Cardiac muscle cell (in vitro differentiated cells and primary cell): ENCODE measurements around the gene SCGB2B2. TPM values are rescaled to one million over a fixed set of nuclear protein-coding genes. Genes with fewer than 3 reads are reported as not detected.

Experiments used
- DNase-seq, 2 donors: peaks; one replicate each; pipeline versions ENCODE4 v3.0.0 to v3.0.0-alpha.2; 2010 to 2017; ENCODE audit warnings: low read depth in 1 of 2, low spot score in 1 of 2
- H3K27ac ChIP-seq: fragments of 200-600 bp; sonication (generic); 2 replicates; pipeline ENCODE4 v1.5.1; 2016
- H3K27me3 ChIP-seq: fragments of 200-600 bp; sonication (generic); 2 replicates; pipeline ENCODE4 v1.6.0; 2016; ENCODE audit warnings: control low read depth
- H3K36me3 ChIP-seq: fragments of 200-600 bp; sonication (generic); 2 replicates; pipeline ENCODE4 v1.5.1; 2016; ENCODE audit warnings: control low read depth
- H3K4me1 ChIP-seq: fragments of 200-600 bp; sonication (generic); 2 replicates; pipeline ENCODE4 v1.8.1; 2017; ENCODE audit warnings: low read depth, mild to moderate bottlenecking, mixed run types
- H3K4me3 ChIP-seq: fragments of 200-600 bp; sonication (generic); 2 replicates; pipeline ENCODE4 v1.5.1; 2016; ENCODE audit warnings: mild to moderate bottlenecking
- H3K9me3 ChIP-seq: fragments of 200-600 bp; sonication (generic); 2 replicates; pipeline ENCODE4 v1.5.1; 2017; ENCODE audit warnings: low read depth, mild to moderate bottlenecking, control low read depth
- CTCF ChIP-seq: IDR thresholded peaks from 2 replicates; pipeline ENCODE4 v1.5.1; 2012; ENCODE audit warnings: low read depth, mild to moderate bottlenecking, low read length
- polyA plus RNA-seq: library from polyadenylated mRNA; unstranded; fragments of >200 nt; fragmentation: Nextera tagmentation; extraction: Ambion mirVana; gene quantifications from 2 replicates; pipeline ENCODE4 v1.2.1, GENCODE V29; 2016
- total RNA-seq: library from RNA; depleted of rRNA; stranded (reverse); fragments of >200 nt; gene quantifications from 2 replicates; pipeline ENCODE4 v1.2.3, GENCODE V29; 2016

The SCGB2B2 gene
- total and polyA plus RNA-seq, 2 experiments from 2014 or later, result 0.23 to 0.27 TPM

DNA sequence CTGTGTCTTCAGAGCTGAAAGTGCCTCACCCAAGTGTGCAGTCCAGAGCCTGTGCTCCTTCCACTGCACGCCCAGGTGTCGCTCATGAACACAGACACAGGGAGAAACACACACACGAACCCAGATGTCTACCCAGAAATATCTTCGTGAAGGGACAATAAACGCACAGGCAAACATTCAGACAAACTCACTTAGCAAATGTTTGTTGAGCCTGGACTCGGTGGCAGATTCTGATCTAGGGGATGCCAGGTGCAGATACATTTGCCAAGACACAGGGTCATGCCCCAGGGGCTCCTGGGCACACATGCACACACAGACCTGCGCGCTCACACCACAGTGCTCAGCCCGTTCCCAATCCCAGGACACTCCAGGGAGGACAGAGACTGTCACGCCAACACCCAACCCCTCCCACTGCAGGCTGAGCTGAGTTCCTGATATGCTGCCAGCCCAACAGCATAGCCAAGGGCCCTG is 31.9 kb downstream of the SCGB2B2 start:
- Histone ChIP-seq H3K9me3 (no peaks in the 10 kb centered on the region), H3K4me3 (no peak overlapping the region), H3K27ac (no peak overlapping the region), H3K36me3 (no peaks in the 10 kb centered on the region), H3K4me1 (no peaks in the 10 kb centered on the region), H3K27me3 (no peaks in the 10 kb centered on the region)
- no peak for TF ChIP-seq CTCF
- no peak for DNase-seq

DNA sequence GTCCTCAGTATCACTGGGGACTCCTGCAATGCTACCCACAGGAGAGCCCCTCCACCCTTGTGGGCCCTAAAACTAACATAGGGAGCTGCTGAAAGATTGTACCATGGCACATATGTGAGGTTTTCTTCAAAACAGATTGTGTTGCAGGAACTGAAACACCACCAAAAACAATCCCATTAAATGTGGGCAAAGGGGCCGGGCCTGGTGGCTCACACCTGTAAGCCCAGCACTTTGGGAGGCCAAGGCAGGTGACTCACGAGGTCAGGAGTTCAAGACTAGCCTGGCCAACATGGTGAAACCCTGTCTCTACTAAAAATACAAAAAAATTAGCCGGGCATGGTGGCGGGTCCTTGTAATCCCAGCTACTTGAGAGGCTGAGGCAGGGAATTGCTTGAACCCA is 34.7 kb downstream of the SCGB2B2 start:
- no peak overlapping the region for H3K27ac ChIP-seq
- H3K4me3 ChIP-seq, result no peak overlapping the region
- no peak for DNase-seq
- H3K4me1 ChIP-seq, result no peaks in the 10 kb centered on the region
- H3K36me3 ChIP-seq, result no peaks in the 10 kb centered on the region
- H3K9me3 ChIP-seq, result no peaks in the 10 kb centered on the region
- TF ChIP-seq CTCF, result no peak
- no peaks in the 10 kb centered on the region for H3K27me3 ChIP-seq

DNA sequence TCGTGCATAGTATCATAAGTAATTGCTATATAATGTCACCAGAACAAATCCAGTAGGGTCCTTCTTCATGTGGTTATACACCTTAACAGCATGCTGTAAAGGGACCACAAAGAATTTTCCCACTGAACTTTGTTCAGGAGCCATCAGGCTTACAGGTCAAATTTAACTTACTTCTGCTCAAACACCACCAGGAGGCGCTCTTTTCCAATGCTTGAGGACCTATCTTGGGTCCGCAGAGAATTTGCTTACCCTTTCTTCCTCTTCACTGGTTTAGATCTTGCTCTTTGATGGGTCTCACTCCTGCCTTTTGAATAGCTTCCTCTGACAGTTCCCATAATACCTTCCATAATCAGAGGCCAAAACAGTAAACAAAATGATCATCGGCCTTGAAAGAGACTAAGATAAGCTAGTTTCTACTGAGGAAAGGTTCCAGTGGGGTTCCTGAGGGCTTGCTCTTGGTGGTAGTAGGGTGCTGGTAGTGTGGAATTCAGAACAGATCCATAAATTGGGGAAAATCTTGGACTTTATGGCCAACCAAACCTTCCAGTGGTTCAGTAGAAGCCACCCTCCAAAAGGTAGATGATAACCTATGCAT is 37.4 kb downstream of the SCGB2B2 start:
- DNase-seq, result peak; percentile 58 to 79
- no peak overlapping the region for H3K4me3 ChIP-seq
- no peaks in the 10 kb centered on the region for H3K36me3 ChIP-seq
- no peaks in the 10 kb centered on the region for H3K4me1 ChIP-seq
- TF ChIP-seq CTCF, result peak; percentile 77
- H3K27me3 ChIP-seq, result no peaks in the 10 kb centered on the region
- H3K27ac ChIP-seq, result no peak overlapping the region
- H3K9me3 ChIP-seq, result no peaks in the 10 kb centered on the region

- Histone ChIP-seq H3K27ac (no peak overlapping the region), H3K36me3 (no peaks in the 10 kb centered on the region), H3K9me3 (no peaks in the 10 kb centered on the region), H3K4me1 (no peaks in the 10 kb centered on the region), H3K4me3 (no peak overlapping the region), H3K27me3 (no peaks in the 10 kb centered on the region)
- DNase-seq, result no peak
- no peak for TF ChIP-seq CTCF
These were observed 43.2 kb downstream of the SCGB2B2 start for GRCh38 chr19:34633802-34634201.

Other genes with a start within 250 kb of the SCGB2B2 start
- 118 and 121 TPM in 2 replicates for gene UBA2, start 248.8 kb downstream of the SCGB2B2 start, total RNA-seq
- gene UBA2, start 248.8 kb downstream of the SCGB2B2 start, polyA plus RNA-seq, result 71.9 and 95.3 TPM in 2 replicates
- gene WTIP, start 195.4 kb downstream of the SCGB2B2 start, total RNA-seq, result 29.2 and 29.4 TPM in 2 replicates
- 12.8 and 13.6 TPM in 2 replicates for gene WTIP, start 195.4 kb downstream of the SCGB2B2 start, polyA plus RNA-seq
- gene ZNF302, start 519 bp upstream of the SCGB2B2 start, total RNA-seq, result 37.1 and 59.1 TPM in 2 replicates
- gene ZNF302, start 519 bp upstream of the SCGB2B2 start, polyA plus RNA-seq, result 60.6 and 80.8 TPM in 2 replicates
- 28.5 and 33.2 TPM in 2 replicates for gene ZNF181, start 57.1 kb upstream of the SCGB2B2 start, total RNA-seq
- gene ZNF181, start 57.1 kb upstream of the SCGB2B2 start, polyA plus RNA-seq, result 14.9 and 16.9 TPM in 2 replicates
- gene ZNF599, start 96.1 kb upstream of the SCGB2B2 start, total RNA-seq, result 18.4 and 22.7 TPM in 2 replicates
- 11.6 and 15.6 TPM in 2 replicates for gene ZNF599, start 96.1 kb upstream of the SCGB2B2 start, polyA plus RNA-seq
- gene ZNF30, start 249.7 kb upstream of the SCGB2B2 start, total RNA-seq, result 4.6 and 4.7 TPM in 2 replicates
- 4.1 and 7.8 TPM in 2 replicates for gene ZNF30, start 249.7 kb upstream of the SCGB2B2 start, polyA plus RNA-seq